Measurements from ENCODE around the gene IPPK.

DNA sequence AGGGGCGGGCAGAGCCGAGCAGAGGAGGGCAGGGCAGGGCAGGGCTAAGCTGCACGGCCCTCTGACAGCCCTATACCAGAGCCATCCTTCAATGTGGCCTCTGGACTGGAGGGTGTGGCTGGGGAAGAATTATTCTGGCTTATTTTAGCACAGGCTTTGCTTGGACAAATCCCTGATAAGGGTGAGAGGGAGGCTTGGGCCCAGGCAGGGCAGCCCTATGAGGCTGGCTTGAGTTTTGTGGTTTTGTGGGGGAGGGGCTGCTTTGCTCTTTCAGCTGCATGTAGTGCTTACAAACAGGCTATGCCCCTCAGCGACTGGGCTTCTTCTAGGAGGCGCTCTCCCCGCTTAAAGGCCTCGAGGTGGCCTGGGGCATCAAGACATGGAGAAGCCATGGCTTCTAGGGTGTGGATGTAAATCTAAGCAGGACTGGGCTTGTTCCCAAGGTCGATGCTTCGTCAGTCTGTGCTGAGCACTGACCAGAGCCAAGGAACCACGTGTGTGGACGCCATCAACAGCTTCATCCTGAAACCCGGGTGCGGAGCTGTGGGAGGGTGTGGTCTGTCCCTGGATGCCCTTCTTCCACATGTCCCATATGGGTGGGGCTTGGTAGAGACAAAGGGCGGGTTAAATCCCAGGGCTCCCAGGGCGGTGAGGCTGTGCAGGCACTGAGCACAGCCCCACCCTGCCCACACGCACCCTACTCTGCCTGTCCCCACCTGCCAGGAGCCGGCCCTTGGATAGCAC is 45.7 kb upstream of the IPPK start:
- TF ChIP-seq, protein P1, sequence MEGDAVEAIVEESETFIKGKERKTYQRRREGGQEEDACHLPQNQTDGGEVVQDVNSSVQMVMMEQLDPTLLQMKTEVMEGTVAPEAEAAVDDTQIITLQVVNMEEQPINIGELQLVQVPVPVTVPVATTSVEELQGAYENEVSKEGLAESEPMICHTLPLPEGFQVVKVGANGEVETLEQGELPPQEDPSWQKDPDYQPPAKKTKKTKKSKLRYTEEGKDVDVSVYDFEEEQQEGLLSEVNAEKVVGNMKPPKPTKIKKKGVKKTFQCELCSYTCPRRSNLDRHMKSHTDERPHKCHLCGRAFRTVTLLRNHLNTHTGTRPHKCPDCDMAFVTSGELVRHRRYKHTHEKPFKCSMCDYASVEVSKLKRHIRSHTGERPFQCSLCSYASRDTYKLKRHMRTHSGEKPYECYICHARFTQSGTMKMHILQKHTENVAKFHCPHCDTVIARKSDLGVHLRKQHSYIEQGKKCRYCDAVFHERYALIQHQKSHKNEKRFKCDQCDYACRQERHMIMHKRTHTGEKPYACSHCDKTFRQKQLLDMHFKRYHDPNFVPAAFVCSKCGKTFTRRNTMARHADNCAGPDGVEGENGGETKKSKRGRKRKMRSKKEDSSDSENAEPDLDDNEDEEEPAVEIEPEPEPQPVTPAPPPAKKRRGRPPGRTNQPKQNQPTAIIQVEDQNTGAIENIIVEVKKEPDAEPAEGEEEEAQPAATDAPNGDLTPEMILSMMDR (conservative IDR thresholded peaks at IDR 0.05 in 1 of 2, IDR thresholded peaks at IDR 0.05 in 1 of 2; ENCODE audit: low read depth in 1 of 2, low read length in 2 of 2): no peak
- no peak for TF ChIP-seq EZH2 (IDR thresholded peaks at IDR 0.05; ENCODE audit: low read length, missing control alignments)

All from fibroblast of lung (primary cell).